ENCODE measurements around the gene CYP2A6. TPM values are rescaled to one million over a fixed set of nuclear protein-coding genes. Genes with fewer than 3 reads are reported as not detected.
A peak's percentile ranks its signal among the peaks of the same experiment; 100 is the strongest.
"Not testable (repeated sequence)": the region's sequence is repeated elsewhere in the genome, so short reads cannot be mapped to it uniquely, and the experiment has no call there.

The CYP2A6 gene
- total and polyA plus RNA-seq, 2 experiments from 2014 or later, result 0.42 TPM; not detected in 1

DNA sequence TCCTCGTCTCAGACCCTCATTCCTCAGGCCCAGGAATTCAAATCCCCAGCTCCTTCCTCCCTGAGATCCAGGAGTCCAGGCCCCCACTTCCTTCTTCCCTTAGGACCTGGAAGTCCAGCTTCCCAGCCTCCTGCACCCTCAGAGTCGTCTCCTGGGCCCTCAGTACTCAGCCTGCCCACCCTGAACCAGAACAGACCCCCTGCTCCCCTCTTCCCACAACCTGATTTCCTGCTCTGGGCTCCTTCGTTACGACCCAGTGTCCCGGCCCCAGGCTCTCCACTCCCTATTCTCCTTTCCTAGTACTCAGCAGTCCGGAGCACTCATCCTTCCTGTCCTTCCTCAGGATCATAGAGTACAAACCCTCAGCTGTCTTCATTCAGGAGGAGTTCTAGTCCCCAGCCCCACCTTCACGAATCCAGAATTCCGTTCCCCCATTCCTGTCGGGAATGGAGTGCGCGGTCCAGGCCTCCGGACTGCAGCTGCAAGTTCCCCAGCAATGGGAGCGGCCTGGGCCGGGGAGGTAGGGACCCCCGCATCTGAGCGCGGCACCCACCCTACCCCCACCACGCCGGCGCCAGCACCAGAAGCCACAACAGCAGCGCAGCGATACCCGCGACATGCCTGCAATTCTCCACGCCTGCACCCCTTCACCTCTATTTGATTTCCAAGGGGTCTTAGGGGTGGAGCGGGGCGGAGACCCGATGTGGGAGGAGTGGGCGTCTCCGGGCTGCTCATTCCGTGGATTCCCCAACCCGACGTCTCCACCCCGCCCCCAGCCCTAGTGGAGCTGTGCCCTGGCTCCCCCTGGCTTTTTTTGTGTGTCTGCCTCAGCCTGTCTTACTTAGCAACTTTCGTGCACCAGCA lies 38.5 kb downstream of the CYP2A6 start:
- Histone ChIP-seq H3K27me3 (no peaks in the 10 kb centered on the region), H3K9me3 (ENCODE audit: low read depth) (no peaks in the 10 kb centered on the region), H3K4me1 (ENCODE audit: low read depth) (peaks cover 21% of the 10 kb centered on the region), H3K36me3 (peaks cover 17% of the 10 kb centered on the region), H3K27ac (peak overlapping the region; percentile 77), H3K4me3 (peak overlapping the region; percentile 35)
- DNase-seq (ENCODE audit: low read depth in 1 of 2, low spot score in 1 of 2), result peak in 1 of 2 donors; percentile 42
- TF ChIP-seq, protein P1, sequence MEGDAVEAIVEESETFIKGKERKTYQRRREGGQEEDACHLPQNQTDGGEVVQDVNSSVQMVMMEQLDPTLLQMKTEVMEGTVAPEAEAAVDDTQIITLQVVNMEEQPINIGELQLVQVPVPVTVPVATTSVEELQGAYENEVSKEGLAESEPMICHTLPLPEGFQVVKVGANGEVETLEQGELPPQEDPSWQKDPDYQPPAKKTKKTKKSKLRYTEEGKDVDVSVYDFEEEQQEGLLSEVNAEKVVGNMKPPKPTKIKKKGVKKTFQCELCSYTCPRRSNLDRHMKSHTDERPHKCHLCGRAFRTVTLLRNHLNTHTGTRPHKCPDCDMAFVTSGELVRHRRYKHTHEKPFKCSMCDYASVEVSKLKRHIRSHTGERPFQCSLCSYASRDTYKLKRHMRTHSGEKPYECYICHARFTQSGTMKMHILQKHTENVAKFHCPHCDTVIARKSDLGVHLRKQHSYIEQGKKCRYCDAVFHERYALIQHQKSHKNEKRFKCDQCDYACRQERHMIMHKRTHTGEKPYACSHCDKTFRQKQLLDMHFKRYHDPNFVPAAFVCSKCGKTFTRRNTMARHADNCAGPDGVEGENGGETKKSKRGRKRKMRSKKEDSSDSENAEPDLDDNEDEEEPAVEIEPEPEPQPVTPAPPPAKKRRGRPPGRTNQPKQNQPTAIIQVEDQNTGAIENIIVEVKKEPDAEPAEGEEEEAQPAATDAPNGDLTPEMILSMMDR (IDR thresholded peaks at IDR 0.05; ENCODE audit: low read depth, low read length), result peak; percentile 5

DNA sequence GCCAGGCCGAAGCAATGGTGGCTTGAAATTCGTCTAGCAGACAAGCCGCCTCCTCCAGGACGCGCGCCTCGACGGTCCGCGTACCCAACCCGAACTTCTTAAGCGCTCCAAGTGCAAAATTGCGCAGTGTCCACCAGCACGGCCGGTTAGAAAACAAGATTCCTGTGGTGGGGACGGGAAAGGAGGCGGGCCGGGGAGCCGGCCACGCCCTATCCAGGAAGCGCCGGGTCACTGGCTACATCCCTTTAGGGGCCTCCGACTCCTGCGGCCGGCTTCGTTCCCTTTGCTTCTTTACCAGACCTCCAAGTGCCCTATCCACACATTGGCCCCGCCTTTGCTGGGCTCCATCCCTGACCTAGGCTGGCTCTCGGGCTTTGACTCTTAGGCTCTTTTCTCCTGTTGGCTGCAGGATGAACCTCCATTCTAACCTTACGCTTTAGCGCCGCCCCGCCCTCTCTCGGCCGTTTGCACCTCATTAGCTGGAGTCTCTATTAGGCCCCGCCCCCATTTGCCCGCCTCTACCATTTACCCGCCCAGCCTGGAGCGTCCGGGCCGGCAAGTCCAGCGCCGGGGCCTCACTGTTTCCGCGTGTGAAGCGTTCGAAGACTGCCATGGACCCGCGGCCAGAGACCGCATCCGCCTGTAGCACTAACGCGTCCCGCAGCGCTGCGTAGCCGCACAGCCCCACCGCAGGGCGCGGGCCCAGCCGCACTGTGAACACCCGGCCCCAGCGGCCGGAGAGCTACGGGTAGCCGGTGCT lies 39.4 kb downstream of the CYP2A6 start:
- peak overlapping the region; percentile 77 for H3K27ac ChIP-seq
- DNase-seq (ENCODE audit: low read depth in 1 of 2, low spot score in 1 of 2), result peak; percentile 84 to 92
- not testable (repeated sequence) for H3K27me3 ChIP-seq; H3K9me3 ChIP-seq (ENCODE audit: low read depth)
- peak overlapping the region; percentile 35 for H3K4me3 ChIP-seq
- peaks cover 21% of the 10 kb centered on the region for H3K4me1 ChIP-seq (ENCODE audit: low read depth)
- H3K36me3 ChIP-seq, result peaks cover 17% of the 10 kb centered on the region

DNA sequence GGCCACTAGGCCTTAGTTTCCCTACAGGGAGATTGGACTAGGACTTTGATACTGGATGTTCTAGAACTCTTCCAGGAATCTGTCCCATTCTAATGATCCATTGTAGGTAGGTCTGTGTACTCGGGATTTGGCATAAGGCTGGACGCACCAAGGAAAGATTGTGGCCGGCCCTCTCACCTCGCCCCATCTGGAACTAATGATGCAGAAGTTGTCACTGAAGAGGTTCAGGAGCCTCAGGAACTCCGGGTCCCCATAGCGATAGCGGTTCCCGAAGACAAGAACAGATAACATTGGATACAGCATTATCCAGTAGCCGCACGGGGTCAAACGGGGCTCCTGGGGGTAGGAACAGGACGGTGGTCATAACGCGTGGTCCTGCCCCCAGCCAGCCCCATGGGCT lies 40.1 kb downstream of the CYP2A6 start:
- TF ChIP-seq, protein P1 (IDR thresholded peaks at IDR 0.05; ENCODE audit: low read depth, low read length), result no peak
- Histone ChIP-seq H3K27me3 (no peaks in the 10 kb centered on the region), H3K36me3 (peaks cover 17% of the 10 kb centered on the region), H3K4me1 (ENCODE audit: low read depth) (peaks cover 21% of the 10 kb centered on the region), H3K27ac (peak overlapping the region; percentile 60), H3K4me3 (no peak overlapping the region), H3K9me3 (ENCODE audit: low read depth) (no peaks in the 10 kb centered on the region)
- no peak for DNase-seq (ENCODE audit: low read depth in 1 of 2, low spot score in 1 of 2)

DNA sequence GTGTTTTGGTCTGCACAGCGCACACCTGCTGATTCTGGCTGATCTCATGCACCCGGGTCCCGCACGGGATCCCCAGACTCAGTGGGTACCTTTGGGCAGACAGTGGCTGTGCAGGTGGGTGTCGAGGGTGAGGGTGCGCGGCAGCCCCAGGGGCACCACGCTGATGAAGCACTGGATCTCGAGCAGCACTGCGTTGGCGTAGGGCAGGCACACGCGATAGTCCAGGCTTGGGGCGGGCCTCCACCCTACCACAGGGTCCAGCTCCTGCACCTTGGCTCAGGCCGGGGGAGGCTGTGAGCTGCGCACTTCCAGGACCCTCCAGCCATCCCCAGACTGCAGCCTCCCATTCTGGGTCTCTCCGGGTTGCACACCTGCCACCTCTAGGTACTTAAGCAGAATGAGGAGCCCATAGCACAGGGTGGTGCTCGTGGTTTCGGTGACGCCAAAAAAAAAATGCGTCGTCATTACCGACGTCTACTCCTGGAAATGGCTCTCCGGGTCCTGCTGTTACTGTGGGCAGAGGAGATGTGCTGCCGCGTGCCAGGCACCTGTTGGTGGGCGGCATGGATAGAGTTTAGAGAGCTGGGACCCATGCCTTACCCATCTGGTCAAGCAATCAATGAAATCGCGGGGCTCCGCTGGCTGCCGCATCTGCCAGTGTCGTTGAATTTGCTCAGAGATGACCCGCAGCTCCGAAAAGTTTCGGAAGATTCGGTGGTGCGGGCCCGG lies 40.7 kb downstream of the CYP2A6 start:
- TF ChIP-seq, protein P1 (IDR thresholded peaks at IDR 0.05; ENCODE audit: low read depth, low read length), result no peak
- DNase-seq (ENCODE audit: low read depth in 1 of 2, low spot score in 1 of 2), result no peak
- H3K36me3 ChIP-seq, result peaks cover 17% of the 10 kb centered on the region
- H3K4me1 ChIP-seq (ENCODE audit: low read depth), result peaks cover 21% of the 10 kb centered on the region
- no peak overlapping the region for H3K27ac ChIP-seq
- H3K27me3 ChIP-seq, result no peaks in the 10 kb centered on the region
- H3K4me3 ChIP-seq, result no peak overlapping the region
- no peaks in the 10 kb centered on the region for H3K9me3 ChIP-seq (ENCODE audit: low read depth)

DNA sequence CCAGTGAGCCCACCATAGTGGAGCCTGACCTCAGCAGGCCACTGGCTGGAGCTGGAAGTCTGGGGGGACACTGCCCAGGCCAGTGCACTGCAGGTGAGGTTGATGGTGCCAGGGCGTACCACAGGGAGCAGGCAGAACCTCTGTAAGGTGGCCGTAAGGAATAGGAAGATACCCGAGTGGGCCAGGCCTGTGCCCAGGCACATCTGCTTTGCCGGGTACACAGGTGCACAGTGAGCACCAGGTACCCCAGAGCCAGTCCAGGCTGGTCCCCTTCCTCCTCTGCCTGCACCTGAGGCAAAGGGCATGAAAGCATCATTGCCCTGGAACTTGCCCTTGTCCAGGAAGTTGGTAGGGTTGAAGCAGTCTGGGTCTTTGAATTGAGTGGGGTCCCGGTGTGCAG lies 41.8 kb downstream of the CYP2A6 start:
- H3K27me3 ChIP-seq, result no peaks in the 10 kb centered on the region
- H3K27ac ChIP-seq, result no peak overlapping the region

More for the DNA sequence above, 41.8 kb downstream of the CYP2A6 start:
- H3K4me1 ChIP-seq (ENCODE audit: low read depth), result peaks cover 29% of the 10 kb centered on the region
- H3K4me3 ChIP-seq, result no peak overlapping the region
- H3K9me3 ChIP-seq (ENCODE audit: low read depth), result no peaks in the 10 kb centered on the region
- peaks cover 17% of the 10 kb centered on the region for H3K36me3 ChIP-seq
- TF ChIP-seq, protein P1 (IDR thresholded peaks at IDR 0.05; ENCODE audit: low read depth, low read length), result no peak
- no peak for DNase-seq (ENCODE audit: low read depth in 1 of 2, low spot score in 1 of 2)
